Measurements from ENCODE around the gene ABL1.

- no peak for TF ChIP-seq ZNF155 (tag by site-specific recombination; IDR thresholded peaks at IDR 0.05)
- no peak for TF ChIP-seq KLF16 (tag by site-specific recombination; IDR thresholded peaks at IDR 0.05)
- TF ChIP-seq, protein P1, sequence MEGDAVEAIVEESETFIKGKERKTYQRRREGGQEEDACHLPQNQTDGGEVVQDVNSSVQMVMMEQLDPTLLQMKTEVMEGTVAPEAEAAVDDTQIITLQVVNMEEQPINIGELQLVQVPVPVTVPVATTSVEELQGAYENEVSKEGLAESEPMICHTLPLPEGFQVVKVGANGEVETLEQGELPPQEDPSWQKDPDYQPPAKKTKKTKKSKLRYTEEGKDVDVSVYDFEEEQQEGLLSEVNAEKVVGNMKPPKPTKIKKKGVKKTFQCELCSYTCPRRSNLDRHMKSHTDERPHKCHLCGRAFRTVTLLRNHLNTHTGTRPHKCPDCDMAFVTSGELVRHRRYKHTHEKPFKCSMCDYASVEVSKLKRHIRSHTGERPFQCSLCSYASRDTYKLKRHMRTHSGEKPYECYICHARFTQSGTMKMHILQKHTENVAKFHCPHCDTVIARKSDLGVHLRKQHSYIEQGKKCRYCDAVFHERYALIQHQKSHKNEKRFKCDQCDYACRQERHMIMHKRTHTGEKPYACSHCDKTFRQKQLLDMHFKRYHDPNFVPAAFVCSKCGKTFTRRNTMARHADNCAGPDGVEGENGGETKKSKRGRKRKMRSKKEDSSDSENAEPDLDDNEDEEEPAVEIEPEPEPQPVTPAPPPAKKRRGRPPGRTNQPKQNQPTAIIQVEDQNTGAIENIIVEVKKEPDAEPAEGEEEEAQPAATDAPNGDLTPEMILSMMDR (tag by site-specific recombination; IDR thresholded peaks at IDR 0.05), result peak; percentile 53
- no peak for TF ChIP-seq ZNF24 (tag by site-specific recombination; IDR thresholded peaks at IDR 0.05)
- TF ChIP-seq OVOL3 (tag by site-specific recombination; IDR thresholded peaks at IDR 0.05), result no peak
- TF ChIP-seq KLF10 (tag by site-specific recombination; IDR thresholded peaks at IDR 0.05), result no peak
- no peak for TF ChIP-seq ZNF133 (tag by site-specific recombination; IDR thresholded peaks at IDR 0.05)
- TF ChIP-seq, protein P2, sequence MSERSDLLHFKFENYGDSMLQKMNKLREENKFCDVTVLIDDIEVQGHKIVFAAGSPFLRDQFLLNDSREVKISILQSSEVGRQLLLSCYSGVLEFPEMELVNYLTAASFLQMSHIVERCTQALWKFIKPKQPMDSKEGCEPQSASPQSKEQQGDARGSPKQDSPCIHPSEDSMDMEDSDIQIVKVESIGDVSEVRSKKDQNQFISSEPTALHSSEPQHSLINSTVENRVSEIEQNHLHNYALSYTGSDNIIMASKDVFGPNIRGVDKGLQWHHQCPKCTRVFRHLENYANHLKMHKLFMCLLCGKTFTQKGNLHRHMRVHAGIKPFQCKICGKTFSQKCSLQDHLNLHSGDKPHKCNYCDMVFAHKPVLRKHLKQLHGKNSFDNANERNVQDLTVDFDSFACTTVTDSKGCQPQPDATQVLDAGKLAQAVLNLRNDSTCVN (tag by site-specific recombination; optimal IDR thresholded peaks at IDR 0.05), result no peak
- no peak for TF ChIP-seq REPIN1 (tag by site-specific recombination; IDR thresholded peaks at IDR 0.05; ENCODE audit: low read depth)
- TF ChIP-seq HOXA7 (CRISPR knock-in tag; IDR thresholded peaks at IDR 0.05; ENCODE audit: borderline replicate concordance), result no peak
- no peak for TF ChIP-seq ZNF629 (tag by site-specific recombination; IDR thresholded peaks at IDR 0.05)
- no peak for TF ChIP-seq ZNF169 (tag by site-specific recombination; IDR thresholded peaks at IDR 0.05)
Measured at GRCh38 chr9:130893341-130894101, 58.5 kb downstream of the ABL1 start.

All from HEK293 (cell line).